ENCODE measurements around the gene CIC.
"Not testable (repeated sequence)": the region's sequence is repeated elsewhere in the genome, so short reads cannot be mapped to it uniquely, and the experiment has no call there.

The CIC gene

DNA sequence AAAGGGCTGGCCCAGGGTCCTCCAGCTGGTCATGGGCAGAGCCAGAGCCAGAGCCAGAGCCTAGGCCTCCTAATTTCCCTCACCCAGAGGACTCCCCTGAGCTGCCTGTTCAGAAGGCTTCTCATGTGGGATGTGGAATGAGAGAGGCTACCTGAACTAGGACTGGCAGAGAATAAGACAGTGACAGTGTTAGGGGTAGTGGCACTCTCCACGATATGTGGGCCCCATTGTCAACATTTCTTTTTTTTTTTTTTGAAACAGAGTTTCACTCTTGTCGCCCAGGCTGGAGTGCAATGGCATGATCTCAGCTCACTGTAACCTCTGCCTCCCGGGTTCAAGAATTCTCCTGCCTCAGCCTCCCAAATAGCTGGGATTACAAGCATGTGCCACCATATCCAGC is 62.3 kb downstream of the CIC start:
- not testable (repeated sequence) for H3K4me3 Mint-ChIP-seq; H3K36me3 Mint-ChIP-seq; H3K27ac Mint-ChIP-seq; DNase-seq (ENCODE audit: low spot score in 2 of 2); H3K9me3 Mint-ChIP-seq
- peak; percentile 17 for ATAC-seq
- H3K4me1 Mint-ChIP-seq, result peaks cover 23% of the 10 kb centered on the region

DNA sequence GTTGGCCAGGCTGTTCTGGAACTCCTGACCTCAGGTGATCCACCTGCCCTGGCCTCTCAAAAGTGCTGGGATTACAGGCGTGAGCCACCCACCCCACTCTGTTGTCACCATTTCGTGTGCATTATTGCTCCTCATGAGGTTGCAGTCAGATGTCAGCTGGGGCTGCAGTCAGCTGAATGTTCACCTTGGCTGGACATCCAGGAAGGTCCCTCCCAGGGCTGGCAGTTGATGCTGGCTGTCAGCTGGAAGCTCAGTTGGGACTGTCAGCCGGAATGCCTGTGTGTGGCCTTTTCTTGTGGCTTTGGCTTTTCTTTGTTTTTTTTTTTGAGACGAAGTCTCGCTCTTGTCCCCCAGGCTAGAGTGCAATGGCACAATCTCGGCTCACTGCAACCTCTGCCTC is 63.0 kb downstream of the CIC start:
- no peaks in the 10 kb centered on the region for H3K36me3 Mint-ChIP-seq
- no peak overlapping the region for H3K27ac Mint-ChIP-seq
- H3K9me3 Mint-ChIP-seq, result no peaks in the 10 kb centered on the region
- H3K4me1 Mint-ChIP-seq, result peaks cover 20% of the 10 kb centered on the region
- no peak overlapping the region for H3K4me3 Mint-ChIP-seq
- DNase-seq (ENCODE audit: low spot score in 2 of 2) (no peak), ATAC-seq (no peak)

DNA sequence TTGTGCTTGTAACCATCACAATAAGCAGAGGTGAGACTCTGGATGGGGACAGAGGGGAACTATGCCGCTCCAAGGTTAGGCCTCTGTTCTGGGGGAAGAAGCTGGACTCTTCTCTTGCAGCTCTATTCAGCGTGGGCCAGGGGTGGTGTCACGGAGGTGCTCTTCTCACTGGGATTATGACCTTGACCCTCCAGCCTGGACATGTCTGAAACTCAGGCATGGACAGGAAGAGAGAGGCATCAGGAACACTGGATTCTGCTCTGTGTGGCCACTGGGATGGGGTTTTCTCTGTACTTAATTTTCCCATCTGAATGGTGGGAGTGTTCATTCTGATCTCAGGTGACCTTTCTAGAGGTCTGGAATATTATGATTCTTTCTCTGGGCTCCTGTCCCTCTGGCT is 64.0 kb downstream of the CIC start:
- Mint-ChIP-seq H3K4me1 (peaks cover 11% of the 10 kb centered on the region), H3K27ac (peak overlapping the region; percentile 21), H3K9me3 (no peaks in the 10 kb centered on the region), H3K4me3 (no peak overlapping the region), H3K36me3 (peaks cover 2% of the 10 kb centered on the region)
- no peak for ATAC-seq
- DNase-seq (ENCODE audit: low spot score in 2 of 2), result no peak

DNA sequence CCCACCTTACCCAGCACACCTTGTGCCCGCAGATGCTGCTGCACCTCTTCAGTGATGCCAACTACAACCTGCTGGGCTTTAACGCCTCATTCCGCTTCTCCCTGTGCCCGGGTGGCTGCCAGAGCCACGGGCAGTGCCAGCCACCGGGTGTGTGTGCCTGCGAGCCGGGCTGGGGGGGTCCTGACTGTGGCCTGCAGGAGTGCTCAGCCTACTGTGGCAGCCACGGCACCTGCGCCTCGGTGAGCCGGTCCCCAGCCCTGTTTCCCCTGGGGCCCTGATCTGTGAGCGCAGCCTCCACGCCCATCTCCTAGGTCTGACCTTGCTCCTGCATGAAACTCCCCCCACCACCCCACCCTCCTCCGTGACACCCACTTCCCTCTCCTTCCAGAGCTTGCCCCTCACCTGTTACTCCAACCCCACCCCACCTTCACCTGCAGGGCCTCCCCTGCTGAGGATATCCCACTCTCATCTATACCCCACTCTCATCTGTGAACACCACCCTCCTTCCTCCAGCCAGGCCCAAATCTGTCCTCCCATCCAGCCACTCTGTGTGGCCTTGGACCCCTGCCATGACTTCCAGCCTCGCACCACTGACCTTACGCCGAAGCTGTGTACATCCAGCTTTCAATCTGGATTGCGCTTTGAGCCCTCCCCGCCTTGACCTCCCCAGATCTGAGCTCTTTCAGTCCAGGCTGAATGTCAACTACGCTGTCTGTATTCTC is 65.1 kb downstream of the CIC start:
- Mint-ChIP-seq H3K4me1 (peaks cover under 1% of the 10 kb centered on the region), H3K36me3 (peaks cover 9% of the 10 kb centered on the region), H3K4me3 (no peak overlapping the region), H3K9me3 (no peaks in the 10 kb centered on the region), H3K27ac (peak overlapping the region; percentile 21)
- DNase-seq (ENCODE audit: low spot score in 2 of 2), result no peak
- ATAC-seq, result no peak

DNA sequence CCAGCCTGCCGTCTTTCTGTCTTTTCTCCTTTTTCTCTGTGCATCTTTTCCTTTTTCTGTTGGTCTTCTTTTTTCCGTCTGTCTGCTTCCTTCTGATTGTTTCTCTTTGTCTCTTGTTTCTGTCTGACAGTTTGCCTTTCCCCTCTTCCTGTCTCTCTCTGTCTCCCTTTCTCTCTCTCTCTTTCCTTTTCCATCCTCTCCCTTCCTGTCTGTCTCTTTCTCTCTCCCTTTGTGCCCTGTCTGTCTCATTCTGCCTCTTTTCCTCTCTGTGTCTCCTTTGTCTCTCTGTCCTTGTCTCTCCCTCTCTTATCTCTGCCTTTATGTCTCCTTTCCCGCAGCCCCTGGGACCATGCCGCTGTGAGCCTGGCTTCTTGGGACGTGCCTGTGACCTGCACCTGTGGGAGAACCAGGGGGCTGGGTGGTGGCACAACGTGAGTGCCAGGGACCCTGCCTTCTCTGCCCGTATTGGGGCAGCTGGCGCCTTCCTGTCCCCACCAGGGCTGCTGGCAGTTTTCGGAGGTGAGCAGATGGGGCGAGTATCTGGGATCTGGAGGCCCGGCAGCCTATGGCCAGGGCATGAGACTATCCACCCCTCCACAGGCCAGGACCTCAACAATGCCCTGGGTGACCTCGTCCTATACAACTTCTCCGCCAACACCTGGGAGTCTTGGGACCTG is 65.8 kb downstream of the CIC start:
- no peak for DNase-seq (ENCODE audit: low spot score in 2 of 2)
- peaks cover 9% of the 10 kb centered on the region for H3K36me3 Mint-ChIP-seq
- H3K4me1 Mint-ChIP-seq, result no peaks in the 10 kb centered on the region
- H3K9me3 Mint-ChIP-seq, result no peaks in the 10 kb centered on the region
- ATAC-seq, result no peak
- no peak overlapping the region for H3K4me3 Mint-ChIP-seq
- H3K27ac Mint-ChIP-seq, result no peak overlapping the region

DNA sequence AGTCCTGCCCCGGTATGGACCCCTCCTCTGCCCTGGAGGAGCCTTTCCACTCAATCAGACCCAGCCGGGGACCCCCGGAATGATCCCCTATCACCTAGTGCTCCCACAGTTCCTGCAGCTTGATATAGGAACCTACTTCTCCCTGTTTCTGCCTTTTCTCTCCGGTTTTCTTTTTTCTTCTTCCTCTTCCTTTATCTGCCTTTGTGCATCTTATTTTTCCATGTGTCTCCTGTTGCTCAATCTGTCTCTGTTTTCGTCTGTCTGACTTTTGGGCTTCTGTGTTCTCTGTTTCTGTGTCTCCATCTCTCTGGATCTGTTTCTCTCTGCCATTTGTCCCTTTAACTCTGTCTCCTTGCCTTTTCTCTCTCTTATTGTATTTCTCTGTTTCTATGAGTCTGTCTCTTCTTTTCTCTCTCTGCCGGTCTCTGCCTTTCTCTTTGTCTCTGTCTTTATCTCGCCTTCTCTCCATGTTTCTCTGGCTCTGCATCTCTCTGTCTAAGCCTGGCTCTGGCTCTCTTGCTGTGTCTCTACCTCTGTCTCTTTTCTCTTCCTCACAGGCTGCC is 66.4 kb downstream of the CIC start:
- Mint-ChIP-seq H3K4me1 (no peaks in the 10 kb centered on the region), H3K9me3 (no peaks in the 10 kb centered on the region), H3K4me3 (no peak overlapping the region), H3K36me3 (peaks cover 9% of the 10 kb centered on the region), H3K27ac (no peak overlapping the region)
- DNase-seq (ENCODE audit: low spot score in 2 of 2) (no peak), ATAC-seq (no peak)

DNA sequence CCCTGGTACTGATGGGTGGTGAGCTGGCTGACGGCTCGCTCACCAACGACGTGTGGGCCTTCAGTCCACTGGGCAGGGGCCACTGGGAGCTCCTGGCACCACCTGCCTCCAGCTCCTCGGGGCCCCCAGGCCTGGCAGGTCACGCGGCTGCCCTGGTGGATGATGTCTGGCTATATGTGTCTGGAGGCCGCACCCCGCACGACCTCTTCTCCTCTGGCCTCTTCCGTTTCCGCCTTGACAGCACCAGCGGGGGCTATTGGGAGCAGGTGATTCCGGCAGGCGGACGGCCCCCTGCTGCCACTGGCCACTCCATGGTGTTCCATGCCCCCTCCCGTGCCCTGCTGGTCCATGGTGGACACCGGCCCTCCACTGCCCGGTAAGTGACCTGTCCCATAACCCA is 66.9 kb downstream of the CIC start:
- Mint-ChIP-seq H3K27ac (no peak overlapping the region), H3K9me3 (no peaks in the 10 kb centered on the region), H3K4me3 (no peak overlapping the region), H3K36me3 (peaks cover 9% of the 10 kb centered on the region), H3K4me1 (no peaks in the 10 kb centered on the region)
- ATAC-seq (no peak), DNase-seq (ENCODE audit: low spot score in 2 of 2) (no peak)

DNA sequence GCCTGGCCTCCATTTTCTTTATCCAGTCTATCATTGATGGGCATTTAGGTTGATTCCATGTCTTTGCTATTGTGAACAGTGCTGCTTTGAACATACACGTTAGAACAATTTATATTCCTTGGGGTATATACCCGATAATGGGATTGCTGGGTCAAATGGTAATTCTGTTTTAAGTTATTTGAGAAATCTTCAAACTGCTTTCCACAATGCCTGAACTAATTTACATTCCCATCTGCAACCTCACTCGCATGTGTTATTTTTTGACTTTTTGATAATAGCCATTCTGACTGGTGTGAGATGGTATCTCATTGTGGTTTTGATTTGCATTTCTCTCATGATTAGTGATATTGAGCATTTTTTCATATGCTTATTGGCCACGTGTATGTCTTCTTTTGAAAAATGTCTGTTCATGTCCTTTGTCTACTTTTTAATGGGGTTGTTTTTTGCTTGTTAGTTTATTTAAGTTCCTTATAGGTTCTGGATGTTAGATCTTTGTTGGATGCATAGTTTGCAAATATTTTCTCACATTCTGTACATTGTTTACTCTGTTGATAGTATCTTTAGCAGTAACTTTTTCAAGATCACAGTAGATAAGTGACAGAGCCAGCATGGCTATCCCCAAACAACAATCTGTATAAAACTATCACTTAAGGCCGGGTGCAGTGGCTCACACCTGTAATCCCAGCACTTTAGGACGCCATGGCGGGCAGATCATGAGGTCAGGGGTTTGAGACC is 70.2 kb downstream of the CIC start:
- H3K9me3 Mint-ChIP-seq; ATAC-seq; H3K4me3 Mint-ChIP-seq; DNase-seq (ENCODE audit: low spot score in 2 of 2); H3K27ac Mint-ChIP-seq; H3K4me1 Mint-ChIP-seq: not testable (repeated sequence)
- peaks cover 20% of the 10 kb centered on the region for H3K36me3 Mint-ChIP-seq

DNA sequence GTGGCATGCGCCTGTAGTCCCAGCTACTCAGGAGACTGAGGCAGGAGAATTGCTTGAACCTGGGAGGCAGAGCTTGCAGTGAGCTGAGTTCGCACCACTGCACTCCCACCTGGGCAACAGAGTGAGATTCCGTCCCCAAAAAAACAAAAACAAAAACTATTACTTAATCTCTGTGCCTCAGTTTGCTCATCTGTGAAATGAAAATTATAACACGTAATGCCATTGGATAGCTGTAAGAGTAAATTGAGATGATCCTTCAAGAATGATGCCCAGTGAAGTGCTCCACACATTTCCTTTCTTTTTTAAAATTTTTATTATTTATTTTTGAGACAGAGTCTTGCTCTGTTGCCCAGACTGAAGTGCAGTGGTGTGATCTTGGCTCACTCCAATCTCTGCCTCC is 70.9 kb downstream of the CIC start:
- H3K36me3 Mint-ChIP-seq, result peaks cover 23% of the 10 kb centered on the region
- not testable (repeated sequence) for ATAC-seq; H3K4me3 Mint-ChIP-seq; H3K27ac Mint-ChIP-seq; H3K4me1 Mint-ChIP-seq; DNase-seq (ENCODE audit: low spot score in 2 of 2); H3K9me3 Mint-ChIP-seq

DNA sequence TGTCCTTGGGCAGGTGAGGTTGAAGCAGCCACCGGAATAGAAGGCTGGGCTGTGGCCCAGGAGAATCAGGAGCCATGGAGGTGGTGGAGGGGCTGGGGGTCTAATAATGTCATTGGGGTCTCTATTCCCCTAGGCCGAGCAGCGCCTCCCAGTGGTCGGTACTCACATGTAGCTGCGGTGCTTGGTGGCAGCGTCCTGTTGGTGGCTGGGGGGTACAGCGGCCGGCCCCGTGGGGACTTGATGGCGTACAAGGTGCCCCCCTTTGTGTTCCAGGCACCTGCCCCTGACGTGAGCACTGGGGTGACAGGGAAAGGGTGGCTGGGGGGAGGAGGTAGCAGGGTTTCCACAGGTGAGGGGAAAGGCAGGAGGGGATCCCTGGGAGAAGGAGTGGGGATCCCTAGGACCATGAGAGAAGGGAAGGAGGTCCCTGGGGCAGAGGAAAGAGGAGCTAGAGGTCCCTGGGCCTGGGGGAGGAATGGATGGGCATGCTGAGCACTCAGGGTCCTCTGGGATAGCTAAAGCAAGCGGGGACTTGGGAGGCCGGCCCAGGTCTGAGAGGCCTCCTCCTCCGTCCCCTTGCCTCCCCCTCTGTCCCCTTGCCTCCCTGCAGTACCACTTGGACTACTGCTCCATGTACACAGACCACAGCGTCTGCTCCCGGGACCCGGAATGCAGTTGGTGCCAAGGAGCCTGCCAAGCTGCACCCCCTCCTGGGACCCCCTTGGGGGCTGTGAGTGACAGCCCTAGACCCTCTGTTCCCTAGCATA is 74.5 kb downstream of the CIC start:
- Mint-ChIP-seq H3K36me3 (peaks cover 18% of the 10 kb centered on the region), H3K4me3 (no peak overlapping the region), H3K4me1 (no peaks in the 10 kb centered on the region), H3K9me3 (no peaks in the 10 kb centered on the region), H3K27ac (no peak overlapping the region)
- ATAC-seq, result peak; percentile 37
- no peak for DNase-seq (ENCODE audit: low spot score in 2 of 2)

DNA sequence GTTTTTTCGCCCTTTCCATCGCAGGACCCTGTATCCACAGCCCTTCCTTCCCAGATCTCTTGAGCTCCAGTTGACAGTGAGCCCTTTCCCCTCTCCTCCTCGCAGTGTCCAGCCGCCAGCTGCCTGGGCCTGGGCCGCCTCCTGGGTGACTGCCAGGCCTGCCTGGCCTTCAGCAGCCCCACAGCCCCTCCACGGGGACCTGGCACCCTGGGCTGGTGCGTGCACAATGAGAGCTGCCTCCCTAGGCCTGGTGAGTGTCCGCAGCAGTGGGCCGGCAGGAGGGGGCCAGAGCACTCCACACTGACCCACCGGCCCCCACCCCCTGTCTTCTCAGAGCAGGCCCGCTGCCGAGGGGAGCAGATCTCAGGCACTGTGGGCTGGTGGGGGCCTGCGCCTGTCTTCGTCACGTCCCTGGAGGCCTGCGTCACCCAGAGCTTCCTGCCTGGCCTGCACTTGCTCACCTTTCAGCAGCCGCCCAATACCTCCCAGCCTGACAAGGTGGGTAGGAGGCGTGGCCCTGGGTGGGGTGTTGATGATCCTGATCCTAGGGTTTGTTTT is 75.4 kb downstream of the CIC start:
- no peak for ATAC-seq
- H3K4me1 Mint-ChIP-seq, result no peaks in the 10 kb centered on the region
- DNase-seq (ENCODE audit: low spot score in 2 of 2), result no peak
- H3K36me3 Mint-ChIP-seq, result peaks cover 16% of the 10 kb centered on the region
- no peaks in the 10 kb centered on the region for H3K9me3 Mint-ChIP-seq
- no peak overlapping the region for H3K4me3 Mint-ChIP-seq
- no peak overlapping the region for H3K27ac Mint-ChIP-seq

Data from stimulated activated effector memory CD8-positive, alpha-beta T cell treated with anti-CD3 and anti-CD28 coated beads, Interleukin-12 subunit alpha, Interleukin-12 subunit beta, amount 100 ng/mL, for 72 hours (primary cell).